Smooth muscle cell (in vitro differentiated cells): ENCODE results near the gene CARD10. TPM values are rescaled to one million over a fixed set of nuclear protein-coding genes. Genes with fewer than 3 reads are reported as not detected.

Experiments
- DNase-seq: peaks from one replicate; lab custom pipeline; 2025; ENCODE audit not compliant: unreplicated experiment; lab: John Stamatoyannopoulos, UW
- H2AFZ ChIP-seq: fragments of 200-600 bp; sonication (generic); 2 replicates; pipeline ENCODE4 v1.6.0; 2016; ENCODE audit warnings: antibody characterized with exemption, low read depth, mild to moderate bottlenecking
- H3F3A ChIP-seq: fragments of 200-600 bp; sonication (generic); 2 replicates; pipeline ENCODE4 v1.6.0; 2017; ENCODE audit warnings: antibody characterized with exemption, low read depth
- H3K27ac ChIP-seq: fragments of 200-600 bp; sonication (generic); 2 replicates; pipeline ENCODE4 v1.5.1; 2016; ENCODE audit warnings: low read depth, mild to moderate bottlenecking
- H3K27me3 ChIP-seq: fragments of 200-600 bp; sonication (generic); 2 replicates; pipeline ENCODE4 v1.6.1; 2016; ENCODE audit warnings: low read depth, mild to moderate bottlenecking
- H3K36me3 ChIP-seq: fragments of 200-600 bp; sonication (generic); 2 replicates; pipeline ENCODE4 v1.5.1; 2016; ENCODE audit warnings: low read depth
- H3K4me1 ChIP-seq: fragments of 200-600 bp; sonication (generic); 2 replicates; pipeline ENCODE4 v1.5.1; 2016; ENCODE audit warnings: low read depth
- H3K4me2 ChIP-seq: fragments of 200-600 bp; sonication (generic); 2 replicates; pipeline ENCODE4 v1.6.0; 2016; ENCODE audit warnings: mild to moderate bottlenecking
- H3K4me3 ChIP-seq: fragments of 200-600 bp; sonication (generic); 2 replicates; pipeline ENCODE4 v1.5.1; 2016; ENCODE audit warnings: mild to moderate bottlenecking
- H3K79me2 ChIP-seq: fragments of 200-600 bp; sonication (generic); 2 replicates; pipeline ENCODE4 v1.6.0; 2016; ENCODE audit warnings: low read depth, mild to moderate bottlenecking
- H3K9ac ChIP-seq: fragments of 200-600 bp; sonication (generic); 2 replicates; pipeline ENCODE4 v1.6.0; 2016; ENCODE audit warnings: low read depth
- H3K9me3 ChIP-seq: fragments of 200-600 bp; sonication (generic); replicated peaks from 2 replicates; pipeline ENCODE4 v1.5.1; 2016; ENCODE audit warnings: low read depth
- H4K20me1 ChIP-seq: fragments of 200-600 bp; sonication (generic); 2 replicates; pipeline ENCODE4 v1.6.0; 2016; ENCODE audit warnings: low read depth
- WGBS: methylation state at CpG from one replicate; pipeline ENCODE4 v1.1.7; 2016; ENCODE audit warnings: low lambda C conversion rate; 5-methylcytosine and 5-hydroxymethylcytosine counted together
- polyA plus RNA-seq: library from polyadenylated mRNA; unstranded; fragments of >200 nt; fragmentation: Nextera tagmentation; extraction: Ambion mirVana; gene quantifications from 2 replicates; pipeline ENCODE4 v1.2.1, GENCODE V29; 2016
- total RNA-seq: library from RNA; depleted of rRNA; stranded (reverse); fragments of >200 nt; gene quantifications from 2 replicates; pipeline ENCODE4 v1.2.3, GENCODE V29; 2014
- TF ChIP-seq, protein P1 (sequence below): fragments of 200-600 bp; sonication (generic); IDR thresholded peaks from 2 replicates; pipeline ENCODE4 v1.5.1; 2017; ENCODE audit warnings: borderline replicate concordance, mild to moderate bottlenecking, antibody characterized with exemption; ENCODE audit not compliant: insufficient read depth, poor library complexity, severe bottlenecking

CARD10 gene
- total and polyA plus RNA-seq, 2 experiments from 2014 or later: 2.3 to 6.0 TPM

DNA sequence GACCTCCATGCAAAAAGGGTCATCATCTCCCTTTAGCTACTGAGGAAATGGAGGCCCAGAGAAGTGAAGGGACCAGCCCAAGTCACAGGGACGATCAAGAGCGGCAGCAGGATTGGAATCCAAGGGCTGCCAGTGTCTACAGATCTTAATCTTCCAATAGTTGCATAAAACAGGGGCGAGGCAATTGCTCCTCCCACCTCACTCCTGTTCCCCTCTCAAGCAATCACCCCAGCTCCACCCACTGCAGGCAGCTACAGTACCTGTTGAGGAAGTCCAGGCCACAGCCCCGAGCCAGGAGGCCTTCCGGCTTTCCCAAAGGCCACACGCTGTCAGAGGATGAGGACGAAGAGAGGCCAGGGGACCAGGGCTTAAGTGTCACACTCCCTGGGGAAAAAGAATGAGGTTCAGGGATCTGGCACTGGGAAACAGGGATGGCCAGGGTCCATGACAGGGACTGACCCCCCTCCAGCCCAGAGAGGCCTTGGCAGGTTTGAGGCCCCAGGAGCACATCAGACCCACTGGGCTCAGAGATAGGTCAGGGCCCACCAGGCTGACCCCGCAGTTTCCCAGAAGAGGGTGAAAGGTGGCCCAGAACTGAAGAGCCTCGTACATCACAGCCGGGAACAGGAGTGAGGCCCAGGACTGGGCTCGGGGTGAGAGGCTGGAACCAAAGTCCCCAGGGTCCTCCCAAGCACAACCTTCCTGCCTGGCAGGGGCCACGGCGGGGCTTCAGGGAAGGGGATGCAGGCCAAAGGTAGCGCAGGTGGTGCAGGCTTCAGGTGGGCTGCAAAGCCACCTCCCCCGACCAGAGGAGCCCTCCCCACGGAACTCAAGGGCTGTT lies 16.7 kb downstream of the CARD10 start:
- Histone ChIP-seq H3K4me2 (no peak overlapping the region), H3K27ac (no peak overlapping the region), H3K9me3 (no peaks in the 10 kb centered on the region), H3K9ac (no peak overlapping the region), H3K36me3 (no peaks in the 10 kb centered on the region), H3K4me1 (no peaks in the 10 kb centered on the region), H4K20me1 (no peaks in the 10 kb centered on the region), H3K4me3 (no peak overlapping the region), H2AFZ (no peak overlapping the region), H3K27me3 (no peaks in the 10 kb centered on the region), H3F3A (no peaks in the 10 kb centered on the region), H3K79me2 (no peaks in the 10 kb centered on the region)
- WGBS: 79% methylated on average over 16 of the region's 16 CpGs
- TF ChIP-seq, protein P1, sequence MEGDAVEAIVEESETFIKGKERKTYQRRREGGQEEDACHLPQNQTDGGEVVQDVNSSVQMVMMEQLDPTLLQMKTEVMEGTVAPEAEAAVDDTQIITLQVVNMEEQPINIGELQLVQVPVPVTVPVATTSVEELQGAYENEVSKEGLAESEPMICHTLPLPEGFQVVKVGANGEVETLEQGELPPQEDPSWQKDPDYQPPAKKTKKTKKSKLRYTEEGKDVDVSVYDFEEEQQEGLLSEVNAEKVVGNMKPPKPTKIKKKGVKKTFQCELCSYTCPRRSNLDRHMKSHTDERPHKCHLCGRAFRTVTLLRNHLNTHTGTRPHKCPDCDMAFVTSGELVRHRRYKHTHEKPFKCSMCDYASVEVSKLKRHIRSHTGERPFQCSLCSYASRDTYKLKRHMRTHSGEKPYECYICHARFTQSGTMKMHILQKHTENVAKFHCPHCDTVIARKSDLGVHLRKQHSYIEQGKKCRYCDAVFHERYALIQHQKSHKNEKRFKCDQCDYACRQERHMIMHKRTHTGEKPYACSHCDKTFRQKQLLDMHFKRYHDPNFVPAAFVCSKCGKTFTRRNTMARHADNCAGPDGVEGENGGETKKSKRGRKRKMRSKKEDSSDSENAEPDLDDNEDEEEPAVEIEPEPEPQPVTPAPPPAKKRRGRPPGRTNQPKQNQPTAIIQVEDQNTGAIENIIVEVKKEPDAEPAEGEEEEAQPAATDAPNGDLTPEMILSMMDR: no peak
- DNase-seq: no peak

DNA sequence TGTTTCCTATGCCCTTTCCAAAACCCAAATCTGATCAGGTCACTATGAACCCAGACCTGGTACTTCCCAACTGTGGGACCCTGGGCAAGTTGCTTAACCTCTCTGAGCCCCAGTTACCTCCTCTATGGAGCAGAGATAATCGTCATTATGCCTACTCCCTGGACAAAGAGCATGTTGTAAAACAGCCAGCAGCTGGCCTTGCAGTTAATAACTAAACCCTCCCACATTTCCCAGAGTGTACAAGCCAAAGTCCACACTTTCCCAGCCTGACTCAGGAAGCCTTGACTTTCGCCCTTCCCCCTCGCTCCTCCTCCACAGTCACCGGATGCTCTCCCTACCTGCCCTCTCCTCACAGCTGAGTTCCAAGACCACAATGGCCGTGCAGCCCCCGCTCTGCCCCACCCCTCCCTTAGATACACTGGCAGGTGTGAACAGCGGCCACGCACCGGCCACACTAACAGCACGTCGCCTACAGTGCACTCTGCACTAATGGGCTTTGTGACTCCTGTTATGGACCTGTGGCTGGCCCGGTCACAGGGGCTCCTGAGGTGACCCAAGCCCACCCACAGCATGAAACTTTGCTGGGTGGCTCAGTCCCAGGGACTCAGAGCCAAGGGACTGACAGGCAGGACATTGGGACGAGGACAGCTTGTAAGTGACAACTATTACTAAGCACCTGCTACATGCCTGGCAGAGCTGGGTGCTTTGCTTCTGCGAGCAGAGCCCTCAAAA lies 17.4 kb downstream of the CARD10 start:
- H3K4me2 ChIP-seq: no peak overlapping the region
- no peak for DNase-seq
- no peaks in the 10 kb centered on the region for H3K27me3 ChIP-seq
- H3K9ac ChIP-seq: no peak overlapping the region
- H3F3A ChIP-seq: no peaks in the 10 kb centered on the region
- H3K79me2 ChIP-seq: no peaks in the 10 kb centered on the region
- no peaks in the 10 kb centered on the region for H3K9me3 ChIP-seq
- TF ChIP-seq, protein P1: no peak
- H3K36me3 ChIP-seq: no peaks in the 10 kb centered on the region
- no peaks in the 10 kb centered on the region for H4K20me1 ChIP-seq
- no peak overlapping the region for H3K4me3 ChIP-seq
- no peaks in the 10 kb centered on the region for H3K4me1 ChIP-seq
- H3K27ac ChIP-seq: no peak overlapping the region
- no peak overlapping the region for H2AFZ ChIP-seq
- WGBS: 63% methylated on average over 13 of the region's 14 CpGs

DNA sequence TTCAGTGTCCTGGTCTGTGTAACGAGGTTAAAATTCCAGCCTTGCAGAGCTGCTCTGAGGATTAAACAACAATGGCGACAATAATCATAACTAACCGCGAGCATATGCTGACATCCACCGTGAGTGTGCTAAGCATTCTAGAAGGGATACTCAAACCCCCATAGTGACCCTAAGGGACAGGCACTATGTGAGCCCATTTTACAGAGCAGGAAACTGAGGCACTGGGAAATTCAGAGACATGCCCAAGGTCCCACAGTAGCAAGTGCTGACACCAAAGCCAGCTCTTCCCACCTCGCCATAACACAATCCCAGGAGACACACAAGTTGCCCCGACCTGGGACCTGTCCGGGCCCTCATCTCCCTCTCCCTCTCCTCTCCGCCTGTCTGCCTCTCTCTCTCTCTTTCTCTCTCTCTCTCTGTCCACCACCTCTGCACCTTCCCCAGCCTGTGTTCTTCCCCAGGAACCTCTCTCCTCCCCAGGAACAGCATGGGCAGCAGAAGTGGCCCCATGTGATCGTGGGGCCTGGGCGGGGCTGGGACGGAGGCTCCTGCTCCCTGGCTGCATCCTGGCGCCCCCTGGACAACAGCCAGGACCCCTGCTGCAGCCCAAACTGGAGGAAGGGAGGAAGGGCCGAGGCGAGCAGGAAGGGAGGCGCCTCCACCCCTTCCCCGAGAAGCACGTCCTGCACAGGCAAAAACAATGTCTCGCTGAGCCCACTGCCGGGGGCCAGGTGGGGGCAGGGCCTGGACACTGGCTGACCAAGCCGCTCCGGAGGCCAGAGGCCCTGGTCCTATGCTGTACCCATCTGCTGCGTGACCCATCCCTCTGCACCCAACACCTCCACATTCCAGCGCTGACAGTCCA lies 18.2 kb downstream of the CARD10 start:
- H3K27ac ChIP-seq: no peak overlapping the region
- no peak overlapping the region for H3K9ac ChIP-seq

More for the DNA sequence above, 18.2 kb downstream of the CARD10 start:
- Histone ChIP-seq H4K20me1 (no peaks in the 10 kb centered on the region), H3K79me2 (no peaks in the 10 kb centered on the region), H3K4me2 (no peak overlapping the region), H3K4me3 (no peak overlapping the region), H2AFZ (no peak overlapping the region), H3K9me3 (no peaks in the 10 kb centered on the region), H3K36me3 (no peaks in the 10 kb centered on the region), H3K27me3 (no peaks in the 10 kb centered on the region), H3F3A (no peaks in the 10 kb centered on the region), H3K4me1 (no peaks in the 10 kb centered on the region)
- DNase-seq: no peak
- 81% methylated on average over 19 of the region's 24 CpGs for WGBS
- TF ChIP-seq, protein P1: no peak
